ENCODE measurements around the gene GSTM2. TPM values are rescaled to one million over a fixed set of nuclear protein-coding genes. Genes with fewer than 3 reads are reported as not detected.

GSTM2 gene
- total RNA-seq, 1 experiment from 2014 or later: 10.2 TPM

DNA sequence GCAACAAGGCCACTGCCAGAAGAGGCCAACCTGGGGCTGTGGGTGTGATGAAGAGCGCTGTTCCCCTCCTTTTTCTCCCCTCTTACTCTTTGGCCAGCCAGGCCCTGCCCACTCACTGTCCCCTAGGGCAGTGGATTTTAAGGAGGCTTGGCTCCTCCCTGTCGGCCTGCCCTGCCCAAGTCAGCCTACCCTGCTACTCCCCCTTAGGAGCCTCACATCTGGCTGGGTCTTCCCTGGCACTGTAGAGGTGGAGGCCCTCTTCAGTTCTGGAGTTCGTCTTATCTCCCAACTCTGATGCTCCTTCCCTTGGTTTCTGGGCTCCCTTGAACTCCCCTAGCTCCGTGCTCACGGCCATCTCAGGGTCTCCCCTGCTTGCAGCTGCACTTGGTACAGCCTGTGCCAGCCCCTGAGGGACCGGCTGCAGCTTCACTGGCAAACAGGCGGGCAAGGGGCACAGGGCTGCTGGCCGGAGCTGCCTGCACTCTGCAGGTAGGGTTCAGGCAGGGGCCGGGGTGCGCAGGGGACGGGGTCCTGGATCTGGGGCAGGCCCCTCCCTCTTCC is 44.2 kb upstream of the GSTM2 start:
- POLR2A ChIA-PET: no interaction called here
- in situ Hi-C loops (cut with HindIII; ENCODE audit: low pct_unique_long_range_greater_than_20kb, low sequenced_read_pairs) (no loop called here), intact Hi-C loops (cut with micrococcal nuclease; ENCODE audit: unreplicated experiment) (loop anchor here (5.0 kb wide), 1 partner anchor 76 kb away; the partner anchor contains the start of gene GNAI3)
- no peaks in the 10 kb centered on the region for H3K36me3 ChIP-seq (ENCODE audit: control insufficient read depth, insufficient read depth, low read length)
- TF ChIP-seq REST (IDR thresholded peaks at IDR 0.05; ENCODE audit: insufficient read depth in 1 of 2, low read depth in 2 of 2, low read length in 1 of 2): no peak
- TF ChIP-seq, protein P1, sequence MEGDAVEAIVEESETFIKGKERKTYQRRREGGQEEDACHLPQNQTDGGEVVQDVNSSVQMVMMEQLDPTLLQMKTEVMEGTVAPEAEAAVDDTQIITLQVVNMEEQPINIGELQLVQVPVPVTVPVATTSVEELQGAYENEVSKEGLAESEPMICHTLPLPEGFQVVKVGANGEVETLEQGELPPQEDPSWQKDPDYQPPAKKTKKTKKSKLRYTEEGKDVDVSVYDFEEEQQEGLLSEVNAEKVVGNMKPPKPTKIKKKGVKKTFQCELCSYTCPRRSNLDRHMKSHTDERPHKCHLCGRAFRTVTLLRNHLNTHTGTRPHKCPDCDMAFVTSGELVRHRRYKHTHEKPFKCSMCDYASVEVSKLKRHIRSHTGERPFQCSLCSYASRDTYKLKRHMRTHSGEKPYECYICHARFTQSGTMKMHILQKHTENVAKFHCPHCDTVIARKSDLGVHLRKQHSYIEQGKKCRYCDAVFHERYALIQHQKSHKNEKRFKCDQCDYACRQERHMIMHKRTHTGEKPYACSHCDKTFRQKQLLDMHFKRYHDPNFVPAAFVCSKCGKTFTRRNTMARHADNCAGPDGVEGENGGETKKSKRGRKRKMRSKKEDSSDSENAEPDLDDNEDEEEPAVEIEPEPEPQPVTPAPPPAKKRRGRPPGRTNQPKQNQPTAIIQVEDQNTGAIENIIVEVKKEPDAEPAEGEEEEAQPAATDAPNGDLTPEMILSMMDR (IDR thresholded peaks at IDR 0.05): no peak
- no peak for TF ChIP-seq POLR2AphosphoS5 (IDR thresholded peaks at IDR 0.05; ENCODE audit: low read depth, low read length)
- TF ChIP-seq TCF7L2 (IDR thresholded peaks at IDR 0.05; ENCODE audit: low read depth, low read length): no peak
- TF ChIP-seq SIN3A (IDR thresholded peaks at IDR 0.05; ENCODE audit: borderline replicate concordance, insufficient read depth, low read depth, low read length): no peak
- BruUV-seq (replicated peaks): no TSS peak
- no peaks in the 10 kb centered on the region for H3K27me3 ChIP-seq (ENCODE audit: control insufficient read depth, insufficient read depth, low read length)
- ATAC-seq: no peak
- no peak for DNase-seq (ENCODE audit: low read depth, low spot score)
- CTCF ChIA-PET: no interaction called here
- peaks cover 15% of the 10 kb centered on the region for H3K4me1 ChIP-seq (ENCODE audit: control insufficient read depth, insufficient read depth, low read length)
- no peak overlapping the region for H3K27ac ChIP-seq (ENCODE audit: low read length)
- H3K9me3 ChIP-seq (ENCODE audit: control insufficient read depth, insufficient read depth, low read depth, low read length): no peaks in the 10 kb centered on the region
- no peak overlapping the region for H3K4me3 ChIP-seq (ENCODE audit: low read depth in 2 of 2, low read length in 2 of 2)

- Histone ChIP-seq H3K27ac (ENCODE audit: low read length) (no peak overlapping the region), H3K27me3 (ENCODE audit: control insufficient read depth, insufficient read depth, low read length) (no peaks in the 10 kb centered on the region), H3K9me3 (ENCODE audit: control insufficient read depth, insufficient read depth, low read depth, low read length) (no peaks in the 10 kb centered on the region), H3K4me3 (ENCODE audit: low read depth in 2 of 2, low read length in 2 of 2) (no peak overlapping the region), H3K4me1 (ENCODE audit: control insufficient read depth, insufficient read depth, low read length) (peaks cover 9% of the 10 kb centered on the region), H3K36me3 (ENCODE audit: control insufficient read depth, insufficient read depth, low read length) (no peaks in the 10 kb centered on the region)
- TF ChIP-seq TCF7L2 (IDR thresholded peaks at IDR 0.05; ENCODE audit: low read depth, low read length) (no peak), REST (IDR thresholded peaks at IDR 0.05; ENCODE audit: insufficient read depth in 1 of 2, low read depth in 2 of 2, low read length in 1 of 2) (no peak), POLR2AphosphoS5 (IDR thresholded peaks at IDR 0.05; ENCODE audit: low read depth, low read length) (no peak), SIN3A (IDR thresholded peaks at IDR 0.05; ENCODE audit: borderline replicate concordance, insufficient read depth, low read depth, low read length) (no peak)
- TF ChIP-seq, protein P1 (IDR thresholded peaks at IDR 0.05): no peak
- DNase-seq (ENCODE audit: low read depth, low spot score): no peak
- no TSS peak for BruUV-seq (replicated peaks)
- intact Hi-C loops (cut with micrococcal nuclease; ENCODE audit: unreplicated experiment) (loop anchor here (5.0 kb wide), 1 partner anchor 77 kb away; the partner anchor contains the start of gene GNAI3), in situ Hi-C loops (cut with HindIII; ENCODE audit: low pct_unique_long_range_greater_than_20kb, low sequenced_read_pairs) (no loop called here)
- ATAC-seq: no peak
- ChIA-PET POLR2A (no interaction called here), CTCF (no interaction called here)
Observed at GRCh38 chr1:109624201-109625010, 43.5 kb upstream of the GSTM2 start.

All from Panc1 (cell line).